OCI-LY7 (cell line): ENCODE measurements around the gene SPAG9. TPM values are rescaled to one million over a fixed set of nuclear protein-coding genes. Genes with fewer than 3 reads are reported as not detected.

ENCODE experiments used
- BruUV-seq: library from RNA; stranded (reverse); fragments of 400-500 nt; replicated peaks from 2 replicates; lab custom pipeline; 2021; lab: Mats Ljungman, UMichigan
- CTCF ChIA-PET: fragments of 300-600 bp; sonication (Branson Sonifier 250); formaldehyde crosslinking; loops from one replicate; lab custom pipeline; 2022; ENCODE audit warnings: antibody characterized with exemption; ENCODE audit not compliant: unreplicated experiment; lab: Charles Lee
- POLR2A ChIA-PET: fragments of 300-600 bp; sonication (Branson Sonifier 250); formaldehyde crosslinking; loops from one replicate; lab custom pipeline; 2022; ENCODE audit warnings: antibody characterized with exemption; lab: Charles Lee
- DNase-seq: peaks from one replicate; pipeline ENCODE4 v3.0.0-alpha.2; 2015; ENCODE audit warnings: low spot score
- H2AFZ ChIP-seq: fragments of 200-600 bp; sonication (generic), shearing (Covaris generic); 2 replicates; pipeline ENCODE4 v1.6.1; 2014; ENCODE audit warnings: mild to moderate bottlenecking, antibody characterized with exemption, low read length, moderate library complexity
- H3K27ac ChIP-seq: fragments of 200-600 bp; sonication (generic); 2 replicates; pipeline ENCODE4 v1.5.1; 2014; ENCODE audit warnings: mixed run types, low read depth, mild to moderate bottlenecking, moderate library complexity, low read length, inconsistent platforms; ENCODE audit not compliant: poor library complexity, severe bottlenecking
- H3K36me3 ChIP-seq: fragments of 200-600 bp; sonication (generic); 2 replicates; pipeline ENCODE4 v1.6.1; 2014; ENCODE audit warnings: mild to moderate bottlenecking, antibody characterized with exemption, low read length, moderate library complexity, mixed read lengths; ENCODE audit not compliant: insufficient read depth
- H3K4me1 ChIP-seq: fragments of 200-600 bp; sonication (generic); 2 replicates; pipeline ENCODE4 v1.5.1; 2014; ENCODE audit warnings: mild to moderate bottlenecking, low read length; ENCODE audit not compliant: insufficient read depth, poor library complexity, severe bottlenecking
- H3K4me2 ChIP-seq: fragments of 200-600 bp; sonication (generic); 2 replicates; pipeline ENCODE4 v1.6.1; 2014; ENCODE audit warnings: mild to moderate bottlenecking, low read length
- H3K4me3 ChIP-seq: fragments of 200-600 bp; sonication (generic); 2 replicates; pipeline ENCODE4 v1.5.1; 2014; ENCODE audit warnings: mild to moderate bottlenecking, low read depth, low read length; ENCODE audit not compliant: poor library complexity, severe bottlenecking
- H3K79me2 ChIP-seq: fragments of 200-600 bp; sonication (generic); 2 replicates; pipeline ENCODE4 v1.6.1; 2016; ENCODE audit warnings: low read depth, mild to moderate bottlenecking, low read length, moderate library complexity, mixed read lengths; ENCODE audit not compliant: insufficient read depth
- H3K9me2 ChIP-seq: fragments of 200-600 bp; sonication (generic); 2 replicates; pipeline ENCODE4 v1.6.1; 2016; ENCODE audit warnings: mild to moderate bottlenecking, low read length, mixed read lengths; ENCODE audit not compliant: insufficient read depth
- H3K9me3 ChIP-seq: fragments of 200-600 bp; sonication (generic); 2 replicates; pipeline ENCODE4 v1.6.1; 2014; ENCODE audit warnings: mild to moderate bottlenecking, mixed run types, low read length, mixed read lengths
- H4K20me1 ChIP-seq: fragments of 200-600 bp; sonication (generic); 2 replicates; pipeline ENCODE4 v1.6.1; 2014; ENCODE audit warnings: mild to moderate bottlenecking, antibody characterized with exemption, low read length, moderate library complexity, mixed read lengths; ENCODE audit not compliant: insufficient read depth
- CTCF ChIP-seq: fragments of 200-600 bp; sonication (generic); conservative IDR thresholded peaks from 2 replicates; pipeline ENCODE4 v1.5.1; 2014; ENCODE audit warnings: mild to moderate bottlenecking, antibody characterized with exemption, low read length, moderate library complexity, mixed read lengths
- EZH2phosphoT487 ChIP-seq: fragments of 200-600 bp; sonication (generic); IDR thresholded peaks from 2 replicates; pipeline ENCODE4 v1.6.1; 2018; ENCODE audit warnings: low read depth, borderline replicate concordance, mild to moderate bottlenecking, mixed run types, antibody characterized with exemption, low read length, moderate library complexity, mixed read lengths
- intact Hi-C: fragments of 100-400 bp; cut with micrococcal nuclease; formaldehyde crosslinking; loops from one replicate; pipeline ENCODE4 v1.10.0; 2022; ENCODE audit not compliant: unreplicated experiment
- total RNA-seq, 2 experiments: library from RNA; depleted of rRNA in 1 of 2; stranded (reverse); fragments of >200 nt in 1 of 2; shearing (Covaris generic) in 1 of 2; gene quantifications; 2 replicates each; pipeline ENCODE4 v1.2.3, GENCODE V29; 2014 to 2022

The SPAG9 gene
- total RNA-seq, 2 experiments from 2014 or later = 75.5 to 78.9 TPM

DNA sequence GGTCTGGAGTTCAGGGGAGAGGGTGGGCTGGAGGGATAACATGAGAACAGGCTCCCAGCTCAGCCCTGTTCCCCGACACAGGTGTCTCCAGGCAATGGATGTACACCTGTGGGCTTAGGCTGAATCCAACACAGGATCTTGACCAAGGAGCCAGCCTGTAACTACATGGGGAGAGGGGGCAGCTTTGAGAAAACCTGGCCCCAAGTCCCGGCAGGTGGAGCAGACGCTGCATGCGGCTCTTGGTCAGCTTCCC lies 181.2 kb downstream of the SPAG9 start:
- no peaks in the 10 kb centered on the region for H3K36me3 ChIP-seq
- DNase-seq = no peak
- no TSS peak for BruUV-seq
- no peaks in the 10 kb centered on the region for H4K20me1 ChIP-seq
- H3K4me3 ChIP-seq = no peak overlapping the region
- no peaks in the 10 kb centered on the region for H3K9me2 ChIP-seq
- ChIA-PET CTCF (interaction anchor here (0.5 kb wide), 1 partner anchor 11 kb away, joined by 3 read pairs; no protein-coding TSS in a partner anchor), POLR2A (no interaction called here)
- no peak overlapping the region for H2AFZ ChIP-seq
- no peak overlapping the region for H3K4me2 ChIP-seq
- H3K79me2 ChIP-seq = no peaks in the 10 kb centered on the region
- intact Hi-C loops = no loop called here
- H3K4me1 ChIP-seq = peaks cover 9% of the 10 kb centered on the region
- TF ChIP-seq CTCF (no peak), EZH2phosphoT487 (no peak)
- H3K27ac ChIP-seq = no peak overlapping the region
- H3K9me3 ChIP-seq = no peaks in the 10 kb centered on the region

- H3K79me2 ChIP-seq = no peaks in the 10 kb centered on the region
Measured at GRCh38 chr17:50938821-50939541, 181.7 kb downstream of the SPAG9 start.

More at GRCh38 chr17:50938821-50939541, 181.7 kb downstream of the SPAG9 start:
- Histone ChIP-seq H3K4me3 (no peak overlapping the region), H4K20me1 (no peaks in the 10 kb centered on the region), H3K36me3 (no peaks in the 10 kb centered on the region), H3K4me2 (no peak overlapping the region), H2AFZ (no peak overlapping the region), H3K27ac (no peak overlapping the region), H3K9me3 (no peaks in the 10 kb centered on the region), H3K9me2 (no peaks in the 10 kb centered on the region), H3K4me1 (peaks cover 4% of the 10 kb centered on the region)
- CTCF ChIA-PET = interaction anchor here (0.5 kb wide), 1 partner anchor 502 kb away, joined by 3 read pairs; no protein-coding TSS in a partner anchor
- intact Hi-C loops = no loop called here
- POLR2A ChIA-PET = no interaction called here
- BruUV-seq = no TSS peak
- TF ChIP-seq EZH2phosphoT487 = no peak
- no peak for TF ChIP-seq CTCF
- DNase-seq = no peak
